SK-N-SH (cell line): ENCODE data around the gene TFEB.

Source experiments
- CTCF ChIP-seq: fragments of 200-600 bp; sonication (generic); IDR thresholded peaks from 2 replicates; pipeline ENCODE4 v1.6.1; 2017; ENCODE audit warnings: antibody characterized with exemption, mild to moderate bottlenecking, moderate library complexity
- EZH2phosphoT487 ChIP-seq: fragments of 200-600 bp; sonication (generic); IDR thresholded peaks from 2 replicates; pipeline ENCODE4 v1.6.1; 2017; ENCODE audit warnings: low read depth, mixed run types, mild to moderate bottlenecking, antibody characterized with exemption, moderate library complexity, borderline replicate concordance
- FOXJ3 ChIP-seq: sonication (generic); formaldehyde crosslinking; IDR thresholded peaks from 2 replicates; pipeline ENCODE4 v1.5.1; 2020; ENCODE audit warnings: mild to moderate bottlenecking, missing genetic modification reagents
- FOXM1 ChIP-seq: IDR thresholded peaks from 2 replicates; pipeline ENCODE4 v1.4.0; 2012; ENCODE audit warnings: low read depth, mild to moderate bottlenecking
- MAX ChIP-seq: IDR thresholded peaks from 2 replicates; pipeline ENCODE4 v1.4.0; 2012; ENCODE audit warnings: low read depth
- POLR2AphosphoS5 ChIP-seq: IDR thresholded peaks from 2 replicates; pipeline ENCODE4 v1.6.1; 2012; ENCODE audit warnings: low read depth, low read length
- REST ChIP-seq: IDR thresholded peaks from 2 replicates; pipeline ENCODE4 v1.6.1; 2012; ENCODE audit warnings: mild to moderate bottlenecking, low read depth, low read length, moderate library complexity
- RXRA ChIP-seq: IDR thresholded peaks from 2 replicates; pipeline ENCODE4 v1.4.0; 2012; ENCODE audit warnings: low read depth, mild to moderate bottlenecking, borderline replicate concordance
- SIN3A ChIP-seq: IDR thresholded peaks from 2 replicates; pipeline ENCODE4 v1.6.1; 2012; ENCODE audit warnings: low read depth, mild to moderate bottlenecking, low read length, moderate library complexity, borderline replicate concordance
- TCF12 ChIP-seq: IDR thresholded peaks from 2 replicates; pipeline ENCODE4 v1.4.0; 2012
- TEAD4 ChIP-seq: IDR thresholded peaks from 2 replicates; pipeline ENCODE4 v1.4.0; 2012; ENCODE audit warnings: mild to moderate bottlenecking, borderline replicate concordance; ENCODE audit not compliant: insufficient read depth
- USF2 ChIP-seq: fragments of 150-350 bp; IDR thresholded peaks from 2 replicates; pipeline ENCODE4 v1.6.1; 2017; ENCODE audit warnings: antibody characterized with exemption, low read length, low read depth, borderline replicate concordance
- TF ChIP-seq, protein P1 (sequence below): IDR thresholded peaks from 2 replicates; pipeline ENCODE4 v1.4.0; 2012; ENCODE audit warnings: low read depth, borderline replicate concordance

GRCh38 chr6:41778895-41779294, 43.5 kb upstream of the TFEB start:
- no peak for TF ChIP-seq CTCF
- no peak for TF ChIP-seq MAX
- no peak for TF ChIP-seq POLR2AphosphoS5
- no peak for TF ChIP-seq RXRA
- no peak for TF ChIP-seq FOXJ3 (CRISPR knock-in tag)
- no peak for TF ChIP-seq TCF12
- TF ChIP-seq TEAD4: no peak
- TF ChIP-seq REST: no peak
- no peak for TF ChIP-seq SIN3A
- TF ChIP-seq USF2: no peak
- TF ChIP-seq FOXM1: no peak
- TF ChIP-seq, protein P1, sequence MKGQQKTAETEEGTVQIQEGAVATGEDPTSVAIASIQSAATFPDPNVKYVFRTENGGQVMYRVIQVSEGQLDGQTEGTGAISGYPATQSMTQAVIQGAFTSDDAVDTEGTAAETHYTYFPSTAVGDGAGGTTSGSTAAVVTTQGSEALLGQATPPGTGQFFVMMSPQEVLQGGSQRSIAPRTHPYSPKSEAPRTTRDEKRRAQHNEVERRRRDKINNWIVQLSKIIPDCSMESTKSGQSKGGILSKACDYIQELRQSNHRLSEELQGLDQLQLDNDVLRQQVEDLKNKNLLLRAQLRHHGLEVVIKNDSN: no peak
- no peak for TF ChIP-seq EZH2phosphoT487
